Mucosa of descending colon (tissue), 3 donors: ENCODE results near the gene TTC23. TPM values are rescaled to one million over a fixed set of nuclear protein-coding genes. Genes with fewer than 3 reads are reported as not detected.

Source experiments
- ATAC-seq: fragments of 200-7000 bp; cut with Tn5 transposase; one replicate; pipeline ENCODE4 v1.9.1; 2020; ENCODE audit warnings: mild to moderate bottlenecking, moderate library complexity
- DNase-seq, 3 donors: peaks; one replicate each; pipeline ENCODE4 v3.0.0-alpha.2; 2020
- H3K36me3 ChIP-seq: fragments of 200-600 bp; one replicate; pipeline ENCODE4 v1.8.0; 2021; ENCODE audit warnings: low read depth, mild to moderate bottlenecking
- H3K4me1 ChIP-seq: fragments of 200-600 bp; one replicate; pipeline ENCODE4 v1.8.0; 2021; ENCODE audit warnings: low read depth, mild to moderate bottlenecking
- H3K4me3 ChIP-seq: fragments of 200-600 bp; one replicate; pipeline ENCODE4 v1.8.0; 2021; ENCODE audit warnings: mild to moderate bottlenecking
- H3K9me3 ChIP-seq: fragments of 200-600 bp; one replicate; pipeline ENCODE4 v1.8.0; 2021; ENCODE audit warnings: mild to moderate bottlenecking
- intact Hi-C, 2 donors: fragments of 100-400 bp; cut with DNase I in 1 of 2; cut with micrococcal nuclease in 1 of 2; formaldehyde crosslinking; loops; one replicate each; pipeline versions ENCODE4 v1.11.0 to v1.11.1; 2022; cut with DNase I, micrococcal nuclease
- total RNA-seq, 3 donors: library from RNA; stranded (reverse); fragmentation: NEBNext Ultra II Directional in 2 of 3; extraction: Animal tissue kit (Norgen Biotek cat#: 25700) in 2 of 3; gene quantifications; one replicate each; pipeline versions ENCODE4 v1.2.1 to v1.2.4, GENCODE V29; 2021 to 2023
- TF ChIP-seq, protein P1 (sequence below): fragments of 200-600 bp; IDR thresholded peaks from one replicate; pipeline ENCODE4 v1.8.0; 2022; ENCODE audit warnings: antibody characterized with exemption, mild to moderate bottlenecking
- donor health status: DM: no; HTN: no; CAD: no; lungs with moderate emphysema.
- donor health status: DM: no; HTN: no; CAD: no.
- donor health status: DM: no; HTN: yes; CAD: no.

Gene TTC23
- total RNA-seq, 3 donors from 2014 or later: 17.1 to 26.8 (median 19.6) TPM

DNA sequence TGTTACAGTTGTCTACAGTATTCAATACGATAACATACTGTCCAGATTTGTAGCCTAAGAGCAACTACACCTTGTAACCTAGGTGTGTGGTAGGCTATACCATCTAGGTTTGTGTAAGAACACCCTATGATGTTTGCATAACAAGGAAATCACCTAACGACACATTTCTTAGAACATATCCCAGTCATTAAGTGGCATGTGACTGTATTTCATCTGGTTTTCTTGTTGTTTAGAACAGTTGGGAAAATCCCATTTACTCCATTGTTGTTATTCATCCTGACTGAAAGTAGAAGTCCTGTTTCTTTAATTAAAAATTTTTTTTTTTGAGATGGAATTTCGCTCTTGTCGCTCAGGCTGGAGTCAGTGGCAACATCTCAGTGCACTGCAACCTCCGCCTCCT lies 33.2 kb upstream of the TTC23 start:
- DNase-seq (no peak), ATAC-seq (peak; percentile 10)
- TF ChIP-seq, protein P1, sequence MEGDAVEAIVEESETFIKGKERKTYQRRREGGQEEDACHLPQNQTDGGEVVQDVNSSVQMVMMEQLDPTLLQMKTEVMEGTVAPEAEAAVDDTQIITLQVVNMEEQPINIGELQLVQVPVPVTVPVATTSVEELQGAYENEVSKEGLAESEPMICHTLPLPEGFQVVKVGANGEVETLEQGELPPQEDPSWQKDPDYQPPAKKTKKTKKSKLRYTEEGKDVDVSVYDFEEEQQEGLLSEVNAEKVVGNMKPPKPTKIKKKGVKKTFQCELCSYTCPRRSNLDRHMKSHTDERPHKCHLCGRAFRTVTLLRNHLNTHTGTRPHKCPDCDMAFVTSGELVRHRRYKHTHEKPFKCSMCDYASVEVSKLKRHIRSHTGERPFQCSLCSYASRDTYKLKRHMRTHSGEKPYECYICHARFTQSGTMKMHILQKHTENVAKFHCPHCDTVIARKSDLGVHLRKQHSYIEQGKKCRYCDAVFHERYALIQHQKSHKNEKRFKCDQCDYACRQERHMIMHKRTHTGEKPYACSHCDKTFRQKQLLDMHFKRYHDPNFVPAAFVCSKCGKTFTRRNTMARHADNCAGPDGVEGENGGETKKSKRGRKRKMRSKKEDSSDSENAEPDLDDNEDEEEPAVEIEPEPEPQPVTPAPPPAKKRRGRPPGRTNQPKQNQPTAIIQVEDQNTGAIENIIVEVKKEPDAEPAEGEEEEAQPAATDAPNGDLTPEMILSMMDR: no peak
- intact Hi-C loops: loop anchor here in 1 of 2 donors (10.0 kb wide), 1 partner anchor 422 kb away; no protein-coding TSS in a partner anchor
- no peaks in the 10 kb centered on the region for H3K36me3 ChIP-seq
- H3K9me3 ChIP-seq: no peaks in the 10 kb centered on the region
- no peaks in the 10 kb centered on the region for H3K4me1 ChIP-seq
- H3K4me3 ChIP-seq: no peak overlapping the region

DNA sequence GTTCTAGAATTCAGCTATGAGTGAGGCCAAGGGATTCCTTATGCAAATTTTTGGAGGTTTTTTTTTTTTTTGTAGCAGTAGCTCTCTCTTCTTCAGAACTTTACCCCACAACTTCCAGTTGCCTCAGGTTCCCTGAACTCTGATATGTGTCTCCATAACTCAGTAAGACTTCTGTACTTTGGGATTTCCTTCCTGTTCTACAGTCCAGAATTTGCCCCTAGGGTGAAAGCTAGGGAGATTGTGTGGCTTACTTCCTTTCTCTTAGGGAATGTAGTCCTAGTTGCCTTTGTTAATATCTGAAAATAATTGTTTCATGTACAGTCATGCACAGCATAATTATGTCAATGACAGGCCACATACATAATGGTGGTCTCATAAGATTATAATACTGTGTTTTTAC lies 32.7 kb upstream of the TTC23 start:
- ATAC-seq (no peak), DNase-seq (no peak)
- Histone ChIP-seq H3K36me3 (no peaks in the 10 kb centered on the region), H3K9me3 (no peaks in the 10 kb centered on the region), H3K4me1 (no peaks in the 10 kb centered on the region), H3K4me3 (no peak overlapping the region)
- TF ChIP-seq, protein P1: no peak
- intact Hi-C loops: loop anchor here in 1 of 2 donors (10.0 kb wide), 1 partner anchor 423 kb away; no protein-coding TSS in a partner anchor

DNA sequence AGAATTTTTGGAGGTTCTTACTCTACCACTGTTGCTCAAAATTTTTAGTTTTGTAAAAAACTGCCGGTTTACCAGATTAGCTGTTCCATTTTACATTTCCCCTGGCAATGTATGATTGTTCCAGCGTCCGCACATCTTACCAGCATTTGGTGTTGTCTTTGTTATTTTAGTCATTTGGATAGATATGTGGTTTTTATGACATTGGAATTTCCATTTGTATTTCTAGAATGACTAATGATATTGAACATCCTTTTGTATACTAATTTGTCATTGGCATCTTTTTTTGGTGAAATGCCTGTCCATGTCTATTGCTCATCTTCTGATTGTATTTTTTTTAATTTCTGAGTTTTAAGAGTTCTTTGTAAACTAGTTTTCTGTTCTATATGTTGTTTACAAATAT lies 30.4 kb upstream of the TTC23 start:
- H3K36me3 ChIP-seq: no peaks in the 10 kb centered on the region
- DNase-seq (no peak), ATAC-seq (no peak)
- TF ChIP-seq, protein P1: no peak
- intact Hi-C loops: loop anchor here in 1 of 2 donors (10.0 kb wide), 2 partner anchors 425 to 475 kb away; no protein-coding TSS in a partner anchor
- H3K9me3 ChIP-seq: no peaks in the 10 kb centered on the region
- H3K4me1 ChIP-seq: no peaks in the 10 kb centered on the region
- no peak overlapping the region for H3K4me3 ChIP-seq

DNA sequence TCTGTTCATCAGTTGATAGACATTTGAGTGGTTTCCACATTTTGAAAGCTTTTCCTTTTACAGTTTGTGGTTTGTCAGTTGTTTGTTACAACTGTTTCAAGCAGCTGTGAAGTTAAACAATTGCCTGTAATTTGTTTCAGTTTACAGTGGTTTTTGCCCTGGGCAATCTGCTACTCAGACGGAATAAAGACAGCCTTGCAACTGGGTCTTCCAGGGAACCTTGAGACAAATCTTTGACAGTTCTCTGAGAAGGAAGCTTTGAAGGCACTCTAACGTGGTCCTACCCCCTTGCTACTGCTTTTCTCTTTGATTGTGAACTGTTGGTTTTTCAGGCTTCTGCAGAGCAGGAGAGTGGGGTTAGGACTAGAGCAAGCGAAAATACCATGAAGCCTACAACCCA lies 29.9 kb upstream of the TTC23 start:
- intact Hi-C loops: loop anchor here in 1 of 2 donors (10.0 kb wide), 1 partner anchor 476 kb away; no protein-coding TSS in a partner anchor
- TF ChIP-seq, protein P1: no peak
- Histone ChIP-seq H3K36me3 (no peaks in the 10 kb centered on the region), H3K4me3 (no peak overlapping the region), H3K4me1 (no peaks in the 10 kb centered on the region), H3K9me3 (no peaks in the 10 kb centered on the region)
- DNase-seq: no peak
- no peak for ATAC-seq

DNA sequence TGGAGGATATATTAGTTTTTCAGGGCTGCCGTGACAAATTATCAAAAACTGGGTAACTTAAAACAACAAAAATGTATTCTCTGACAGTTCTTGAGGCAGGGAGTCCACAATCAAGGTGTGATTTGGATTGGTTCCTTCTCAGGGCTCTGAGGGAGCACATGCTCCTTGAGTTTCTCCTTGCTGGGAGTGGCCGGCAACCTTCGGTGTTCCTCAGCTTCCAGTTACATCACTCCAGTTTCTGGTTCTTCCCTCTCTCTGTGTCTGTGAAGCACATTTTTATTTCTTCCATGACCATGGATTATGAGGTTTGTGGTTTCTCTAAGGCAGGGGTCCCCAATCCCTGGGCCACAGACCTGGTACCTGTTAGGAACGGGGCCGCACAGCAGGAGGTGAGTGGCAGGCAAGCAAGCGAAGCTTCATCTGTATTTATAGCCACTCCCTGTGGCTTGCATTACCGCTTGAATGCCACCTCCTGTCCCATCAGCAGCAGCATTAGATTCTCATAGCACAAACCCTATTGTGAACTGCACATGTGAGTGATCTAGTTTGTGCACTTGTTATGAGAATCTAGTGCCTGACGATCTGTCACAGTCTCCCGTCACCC lies 26.2 kb upstream of the TTC23 start:
- DNase-seq (no peak), ATAC-seq (no peak)
- no peaks in the 10 kb centered on the region for H3K36me3 ChIP-seq
- no peak overlapping the region for H3K4me3 ChIP-seq
- TF ChIP-seq, protein P1: no peak
- intact Hi-C loops: loop anchor here in 1 of 2 donors (10.0 kb wide), 1 partner anchor 479 kb away; no protein-coding TSS in a partner anchor
- no peaks in the 10 kb centered on the region for H3K4me1 ChIP-seq
- no peaks in the 10 kb centered on the region for H3K9me3 ChIP-seq
